ENCODE measurements around the gene HMGCL.
"Not testable (repeated sequence)": the region's sequence is repeated elsewhere in the genome, so short reads cannot be mapped to it uniquely, and the experiment has no call there.

HMGCL gene

GRCh38 chr1:23801876-23802275, 23.4 kb downstream of the HMGCL start:
- in situ Hi-C loops (cut with MboI; ENCODE audit: low pct_unique_long_range_greater_than_20kb, low sequenced_read_pairs), result loop anchor here (25.0 kb wide), 1 partner anchor 110 kb away; the partner anchor contains the start of gene CNR2
- no peak for DNase-seq

GRCh38 chr1:23801338-23801748, 23.9 kb downstream of the HMGCL start:
- in situ Hi-C loops (cut with MboI; ENCODE audit: low pct_unique_long_range_greater_than_20kb, low sequenced_read_pairs), result loop anchor here (25.0 kb wide), 1 partner anchor 111 kb away; the partner anchor contains the start of gene CNR2
- DNase-seq, result no peak

GRCh38 chr1:23800400-23801337, 24.6 kb downstream of the HMGCL start, which contains the start of gene GALE:
Gene GALE (minus strand): TSS chr1:23800754. CDS start chr1:23799007, 1,747 bp downstream.
- DNase-seq, result peak; percentile 93
- in situ Hi-C loops (cut with MboI; ENCODE audit: low pct_unique_long_range_greater_than_20kb, low sequenced_read_pairs), result loop anchor here (25.0 kb wide), 1 partner anchor 112 kb away; the partner anchor contains the start of gene CNR2

GRCh38 chr1:23799570-23800399, 25.4 kb downstream of the HMGCL start:
- in situ Hi-C loops (cut with MboI; ENCODE audit: low pct_unique_long_range_greater_than_20kb, low sequenced_read_pairs), result loop anchor here (25.0 kb wide), 1 partner anchor 113 kb away; the partner anchor contains the start of gene CNR2

GRCh38 chr1:23799255-23799569, 26.0 kb downstream of the HMGCL start:
- in situ Hi-C loops (cut with MboI; ENCODE audit: low pct_unique_long_range_greater_than_20kb, low sequenced_read_pairs), result no loop called here
- DNase-seq, result no peak

More at GRCh38 chr1:23799570-23800399, 25.4 kb downstream of the HMGCL start:
- no peak for DNase-seq

GRCh38 chr1:23798662-23799142, 26.5 kb downstream of the HMGCL start:
- DNase-seq, result no peak
- in situ Hi-C loops (cut with MboI; ENCODE audit: low pct_unique_long_range_greater_than_20kb, low sequenced_read_pairs), result no loop called here

- in situ Hi-C loops (cut with MboI; ENCODE audit: low pct_unique_long_range_greater_than_20kb, low sequenced_read_pairs), result no loop called here
- no peak for DNase-seq
Observed at GRCh38 chr1:23797478-23798448, 27.5 kb downstream of the HMGCL start.

GRCh38 chr1:23796466-23797271, 28.6 kb downstream of the HMGCL start:
- no peak for DNase-seq
- in situ Hi-C loops (cut with MboI; ENCODE audit: low pct_unique_long_range_greater_than_20kb, low sequenced_read_pairs), result no loop called here

- in situ Hi-C loops (cut with MboI; ENCODE audit: low pct_unique_long_range_greater_than_20kb, low sequenced_read_pairs), result no loop called here
- no peak for DNase-seq
Observed at GRCh38 chr1:23795676-23796465, 29.4 kb downstream of the HMGCL start.

GRCh38 chr1:23794732-23795182, 30.5 kb downstream of the HMGCL start:
- in situ Hi-C loops (cut with MboI; ENCODE audit: low pct_unique_long_range_greater_than_20kb, low sequenced_read_pairs), result not testable (repeated sequence)

GRCh38 chr1:23793861-23794731, 31.1 kb downstream of the HMGCL start:
- DNase-seq, result no peak
- in situ Hi-C loops (cut with MboI; ENCODE audit: low pct_unique_long_range_greater_than_20kb, low sequenced_read_pairs), result no loop called here

More at GRCh38 chr1:23794732-23795182, 30.5 kb downstream of the HMGCL start:
- not testable (repeated sequence) for DNase-seq

GRCh38 chr1:23793018-23793781, 32.0 kb downstream of the HMGCL start:
- DNase-seq, result no peak
- in situ Hi-C loops (cut with MboI; ENCODE audit: low pct_unique_long_range_greater_than_20kb, low sequenced_read_pairs), result no loop called here

GRCh38 chr1:23792151-23792945, 32.9 kb downstream of the HMGCL start:
- in situ Hi-C loops (cut with MboI; ENCODE audit: low pct_unique_long_range_greater_than_20kb, low sequenced_read_pairs), result no loop called here
- no peak for DNase-seq

- DNase-seq, result no peak
- in situ Hi-C loops (cut with MboI; ENCODE audit: low pct_unique_long_range_greater_than_20kb, low sequenced_read_pairs), result no loop called here
Observed at GRCh38 chr1:23791516-23792047, 33.6 kb downstream of the HMGCL start.

Measured in KBM-7 (cell line).